GM12891 (cell line): Measurements from ENCODE around the gene KLHL3.

Experiments used
- DNase-seq: peaks from one replicate; pipeline ENCODE4 v3.0.0; 2011; ENCODE audit warnings: low spot score; ENCODE audit not compliant: insufficient read length
- FAIRE-seq: peaks from 2 replicates; lab custom pipeline; 2011; peaks lifted over from hg19 to GRCh38; lab: Jason Lieb, UNC
- PAX5 ChIP-seq: IDR thresholded peaks from 2 replicates; pipeline ENCODE4 v1.6.1; 2011; ENCODE audit warnings: low read length, moderate library complexity, mild to moderate bottlenecking; ENCODE audit not compliant: insufficient read depth, severe bottlenecking
- POLR2A ChIP-seq: IDR thresholded peaks from 2 replicates; pipeline ENCODE4 v1.6.1; 2011; ENCODE audit warnings: low read depth, low read length, control low read depth
- POLR2AphosphoS5 ChIP-seq: IDR thresholded peaks from 2 replicates; pipeline ENCODE4 v1.6.1; 2011; ENCODE audit warnings: low read depth, low read length, control low read depth
- POU2F2 ChIP-seq: IDR thresholded peaks from 2 replicates; pipeline ENCODE4 v1.6.1; 2011; ENCODE audit warnings: low read depth, mild to moderate bottlenecking, control low read depth, low read length, moderate library complexity
- SPI1 ChIP-seq: IDR thresholded peaks from 2 replicates; pipeline ENCODE4 v1.6.1; 2011; ENCODE audit warnings: low read depth, low read length, control low read depth
- TAF1 ChIP-seq: IDR thresholded peaks from 2 replicates; pipeline ENCODE4 v1.6.1; 2011; ENCODE audit warnings: low read depth, low read length, control low read depth

The KLHL3 gene

GRCh38 chr5:137679910-137680309 lies 56.0 kb downstream of the KLHL3 start:
- DNase-seq, result no peak
- TF ChIP-seq POLR2A, result no peak
- FAIRE-seq, result no peak

GRCh38 chr5:137679195-137679594 lies 56.7 kb downstream of the KLHL3 start:
- FAIRE-seq (no peak), DNase-seq (no peak)
- TF ChIP-seq POLR2AphosphoS5, result no peak
- no peak for TF ChIP-seq TAF1
- TF ChIP-seq SPI1, result no peak
- no peak for TF ChIP-seq PAX5
- no peak for TF ChIP-seq POLR2A
- TF ChIP-seq POU2F2, result no peak

- FAIRE-seq, result no peak
- DNase-seq, result no peak
- no peak for TF ChIP-seq POLR2A
Observed at GRCh38 chr5:137672881-137673280, 63.0 kb downstream of the KLHL3 start.

GRCh38 chr5:137672001-137672400 lies 63.9 kb downstream of the KLHL3 start:
- DNase-seq (no peak), FAIRE-seq (no peak)
- no peak for TF ChIP-seq TAF1
- TF ChIP-seq SPI1, result no peak
- TF ChIP-seq PAX5, result no peak
- TF ChIP-seq POLR2A, result no peak
- no peak for TF ChIP-seq POU2F2

GRCh38 chr5:137669811-137670210 lies 66.1 kb downstream of the KLHL3 start:
- FAIRE-seq (no peak), DNase-seq (no peak)
- TF ChIP-seq POLR2AphosphoS5 (no peak), TAF1 (no peak), SPI1 (no peak), POLR2A (no peak), POU2F2 (no peak), PAX5 (no peak)

GRCh38 chr5:137668637-137669036 lies 67.3 kb downstream of the KLHL3 start:
- DNase-seq (no peak), FAIRE-seq (no peak)
- TF ChIP-seq POLR2AphosphoS5, result no peak
- TF ChIP-seq TAF1, result no peak
- TF ChIP-seq POU2F2, result no peak
- no peak for TF ChIP-seq PAX5
- no peak for TF ChIP-seq POLR2A
- TF ChIP-seq SPI1, result no peak

- TF ChIP-seq POLR2AphosphoS5, result no peak
- no peak for TF ChIP-seq POLR2A
- no peak for TF ChIP-seq PAX5
- no peak for TF ChIP-seq TAF1
- no peak for TF ChIP-seq POU2F2
- no peak for TF ChIP-seq SPI1
- FAIRE-seq (peak; percentile 41), DNase-seq (no peak)
Observed at GRCh38 chr5:137667341-137667740, 68.5 kb downstream of the KLHL3 start.

GRCh38 chr5:137666901-137667300 lies 69.0 kb downstream of the KLHL3 start:
- DNase-seq (no peak), FAIRE-seq (no peak)
- TF ChIP-seq POU2F2 (no peak), POLR2A (no peak), SPI1 (no peak), PAX5 (no peak), POLR2AphosphoS5 (no peak), TAF1 (no peak)

GRCh38 chr5:137666461-137666850 lies 69.4 kb downstream of the KLHL3 start:
- FAIRE-seq (no peak), DNase-seq (no peak)
- TF ChIP-seq SPI1 (no peak), PAX5 (no peak), POLR2AphosphoS5 (no peak), POU2F2 (no peak), TAF1 (no peak), POLR2A (no peak)

GRCh38 chr5:137665678-137666460 lies 70.0 kb downstream of the KLHL3 start:
- peak; percentile 100 for FAIRE-seq
- TF ChIP-seq TAF1, result no peak
- no peak for TF ChIP-seq POU2F2
- TF ChIP-seq SPI1, result peak; percentile 61
- TF ChIP-seq POLR2AphosphoS5, result no peak
- TF ChIP-seq POLR2A, result no peak
- peak; percentile 43 for DNase-seq

GRCh38 chr5:137660349-137660817 lies 75.5 kb downstream of the KLHL3 start:
- DNase-seq (peak; percentile 41), FAIRE-seq (peak; percentile 89)
- TF ChIP-seq POU2F2 (no peak), SPI1 (peak; percentile 64), POLR2A (no peak)
